Measurements from ENCODE around the gene GALNT13.

The GALNT13 gene

GRCh38 chr2:154132827-154133226, 261.1 kb downstream of the GALNT13 start:
- DNase-seq (ENCODE audit: low spot score): no peak

- no peak for DNase-seq (ENCODE audit: low spot score)
These were observed 262.1 kb downstream of the GALNT13 start for GRCh38 chr2:154133823-154134222.

- no peak for DNase-seq (ENCODE audit: low spot score)
These were observed 268.7 kb downstream of the GALNT13 start for GRCh38 chr2:154140249-154141025.

- no peak for DNase-seq (ENCODE audit: low spot score)
These were observed 270.8 kb downstream of the GALNT13 start for GRCh38 chr2:154142480-154142879.

GRCh38 chr2:154143105-154143504, 271.4 kb downstream of the GALNT13 start:
- no peak for DNase-seq (ENCODE audit: low spot score)

- no peak for DNase-seq (ENCODE audit: low spot score)
These were observed 286.4 kb downstream of the GALNT13 start for GRCh38 chr2:154158101-154158500.

- DNase-seq (ENCODE audit: low spot score): no peak
These were observed 289.6 kb downstream of the GALNT13 start for GRCh38 chr2:154161286-154161685.

GRCh38 chr2:154170400-154170799, 298.7 kb downstream of the GALNT13 start:
- no peak for DNase-seq (ENCODE audit: low spot score)

GRCh38 chr2:154173164-154173563, 301.4 kb downstream of the GALNT13 start:
- DNase-seq (ENCODE audit: low spot score): no peak

GRCh38 chr2:154173919-154174318, 302.2 kb downstream of the GALNT13 start:
- DNase-seq (ENCODE audit: low spot score): no peak

GRCh38 chr2:154182008-154182407, 310.3 kb downstream of the GALNT13 start:
- DNase-seq (ENCODE audit: low spot score): no peak

GRCh38 chr2:154187948-154188347, 316.2 kb downstream of the GALNT13 start:
- DNase-seq (ENCODE audit: low spot score): no peak

- no peak for DNase-seq (ENCODE audit: low spot score)
These were observed 318.2 kb downstream of the GALNT13 start for GRCh38 chr2:154189953-154190352.

- DNase-seq (ENCODE audit: low spot score): no peak
These were observed 321.5 kb downstream of the GALNT13 start for GRCh38 chr2:154193246-154193645.

GRCh38 chr2:154194909-154195643, 323.4 kb downstream of the GALNT13 start:
- DNase-seq (ENCODE audit: low spot score): no peak

- DNase-seq (ENCODE audit: low spot score): no peak
These were observed 324.0 kb downstream of the GALNT13 start for GRCh38 chr2:154195644-154196195.

- no peak for DNase-seq (ENCODE audit: low spot score)
These were observed 327.1 kb downstream of the GALNT13 start for GRCh38 chr2:154198866-154199265.

- DNase-seq (ENCODE audit: low spot score): no peak
These were observed 331.5 kb downstream of the GALNT13 start for GRCh38 chr2:154203206-154203605.

GRCh38 chr2:154203902-154204301, 332.2 kb downstream of the GALNT13 start:
- DNase-seq (ENCODE audit: low spot score): no peak

- DNase-seq (ENCODE audit: low spot score): no peak
These were observed 335.7 kb downstream of the GALNT13 start for GRCh38 chr2:154207288-154208047.

- no peak for DNase-seq (ENCODE audit: low spot score)
These were observed 352.0 kb downstream of the GALNT13 start for GRCh38 chr2:154223726-154224125.

GRCh38 chr2:154226931-154227330, 355.2 kb downstream of the GALNT13 start:
- no peak for DNase-seq (ENCODE audit: low spot score)

Measured in hematopoietic multipotent progenitor cell treated with erythropoietin and hydrocortisone succinate and interleukin-3 and kit ligand, for 15 days (in vitro differentiated cells).